ENCODE measurements around the gene CCDC152. TPM values are rescaled to one million over a fixed set of nuclear protein-coding genes. Genes with fewer than 3 reads are reported as not detected.
"Not testable (repeated sequence)": the region's sequence is repeated elsewhere in the genome, so short reads cannot be mapped to it uniquely, and the experiment has no call there.

CCDC152 gene
- total RNA-seq, 1 donor from 2014 or later, result not detected

DNA sequence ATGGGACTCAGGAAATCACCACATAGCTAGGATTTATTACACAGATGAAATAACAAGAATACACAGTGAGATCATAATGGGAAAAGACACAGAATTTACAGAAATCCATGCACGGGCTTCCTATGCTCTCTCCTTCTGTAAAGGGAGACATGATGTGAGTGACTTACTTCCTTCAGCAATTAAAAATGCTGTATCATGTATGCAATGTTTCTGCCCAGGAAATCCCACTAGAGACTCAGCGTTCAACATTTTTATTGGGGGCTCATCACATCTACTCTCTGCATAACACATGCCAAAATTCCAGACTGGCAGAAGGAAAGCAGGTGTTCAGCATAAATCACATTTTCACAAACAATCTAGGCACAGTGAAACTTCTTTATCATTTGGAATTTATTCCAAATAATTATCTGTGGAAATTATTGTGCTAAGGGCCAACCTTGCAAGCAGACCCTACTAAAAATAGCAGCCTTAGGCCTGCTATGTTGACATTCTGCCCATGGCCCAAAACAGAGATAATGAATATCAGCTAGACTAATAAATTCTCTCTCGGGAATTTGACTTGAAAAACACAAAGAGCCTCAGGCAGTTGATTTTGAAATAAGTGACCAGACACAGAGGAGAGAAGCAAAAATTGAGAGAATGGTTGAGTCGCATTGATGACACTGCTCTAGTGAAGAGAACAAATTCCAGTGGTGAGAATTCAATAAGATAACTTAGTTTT, 86.5 kb downstream of the CCDC152 start:
- peaks cover 5% of the 10 kb centered on the region for H3K27me3 Mint-ChIP-seq (ENCODE audit: low read depth)
- H3K4me3 Mint-ChIP-seq (ENCODE audit: unreplicated experiment), result no peak overlapping the region
- no peaks in the 10 kb centered on the region for H3K9me3 Mint-ChIP-seq (ENCODE audit: low read depth)
- no peak overlapping the region for H3K27ac Mint-ChIP-seq (ENCODE audit: unreplicated experiment)
- no peak for DNase-seq (ENCODE audit: low spot score)
- no peaks in the 10 kb centered on the region for H3K36me3 Mint-ChIP-seq (ENCODE audit: low read depth)
- peaks cover 24% of the 10 kb centered on the region for H3K4me1 Mint-ChIP-seq (ENCODE audit: low read depth)
- TF ChIP-seq CTCF (IDR thresholded peaks at IDR 0.05), result no peak

DNA sequence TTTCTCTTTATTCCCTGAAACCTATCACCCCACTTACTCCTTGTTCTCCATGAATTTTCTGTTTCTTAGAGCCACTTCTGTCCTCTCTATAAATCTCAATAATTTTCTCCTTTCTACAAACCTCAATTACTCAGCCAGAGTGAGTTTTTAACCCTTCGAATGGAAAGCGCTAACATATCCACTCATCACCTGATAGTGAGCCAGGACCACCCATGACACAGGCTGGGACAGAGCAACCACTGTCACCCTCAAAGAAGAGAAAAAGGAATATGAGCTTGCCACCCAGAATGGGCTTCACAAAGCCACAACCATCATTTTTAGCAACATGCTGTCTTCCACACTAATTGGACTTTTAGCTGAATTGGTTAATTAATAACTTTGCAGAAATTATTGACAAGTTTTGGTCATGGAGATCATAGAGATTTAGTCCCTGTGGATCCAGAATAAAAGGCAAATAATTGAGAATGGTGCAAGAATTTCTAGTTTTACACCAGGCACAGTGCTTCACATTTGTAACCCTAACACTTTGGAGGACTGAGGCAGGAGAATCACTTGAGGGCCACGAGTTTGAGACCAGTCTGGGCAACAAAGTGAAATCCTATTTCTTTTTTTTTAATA, 87.2 kb downstream of the CCDC152 start:
- no peak for DNase-seq (ENCODE audit: low spot score)
- H3K36me3 Mint-ChIP-seq (ENCODE audit: low read depth), result no peaks in the 10 kb centered on the region
- no peak for TF ChIP-seq CTCF (IDR thresholded peaks at IDR 0.05)
- no peak overlapping the region for H3K4me3 Mint-ChIP-seq (ENCODE audit: unreplicated experiment)
- H3K27me3 Mint-ChIP-seq (ENCODE audit: low read depth), result peaks cover 5% of the 10 kb centered on the region
- H3K9me3 Mint-ChIP-seq (ENCODE audit: low read depth), result no peaks in the 10 kb centered on the region
- H3K27ac Mint-ChIP-seq (ENCODE audit: unreplicated experiment), result no peak overlapping the region
- H3K4me1 Mint-ChIP-seq (ENCODE audit: low read depth), result peaks cover 24% of the 10 kb centered on the region

DNA sequence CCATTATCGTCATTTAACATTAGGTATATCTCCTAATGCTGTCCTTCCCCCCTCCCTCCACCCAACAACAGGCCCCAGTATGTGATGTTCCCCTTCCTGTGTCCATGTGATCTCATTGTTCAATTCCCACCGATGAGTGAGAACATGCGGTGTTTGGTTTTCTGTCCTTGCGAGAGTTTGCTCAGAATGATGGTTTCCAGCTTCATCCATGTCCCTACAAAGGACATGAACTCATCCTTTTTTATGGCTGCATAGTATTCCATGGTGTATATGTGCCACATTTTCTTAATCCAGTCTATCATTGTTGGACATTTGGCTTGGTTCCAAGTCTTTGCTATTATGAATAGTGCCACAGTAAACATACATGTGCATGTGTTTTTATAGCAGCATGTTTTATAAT, 87.8 kb downstream of the CCDC152 start:
- not testable (repeated sequence) for H3K4me3 Mint-ChIP-seq (ENCODE audit: unreplicated experiment); H3K36me3 Mint-ChIP-seq (ENCODE audit: low read depth); H3K27ac Mint-ChIP-seq (ENCODE audit: unreplicated experiment); H3K9me3 Mint-ChIP-seq (ENCODE audit: low read depth); H3K27me3 Mint-ChIP-seq (ENCODE audit: low read depth); DNase-seq (ENCODE audit: low spot score)
- peaks cover 20% of the 10 kb centered on the region for H3K4me1 Mint-ChIP-seq (ENCODE audit: low read depth)

DNA sequence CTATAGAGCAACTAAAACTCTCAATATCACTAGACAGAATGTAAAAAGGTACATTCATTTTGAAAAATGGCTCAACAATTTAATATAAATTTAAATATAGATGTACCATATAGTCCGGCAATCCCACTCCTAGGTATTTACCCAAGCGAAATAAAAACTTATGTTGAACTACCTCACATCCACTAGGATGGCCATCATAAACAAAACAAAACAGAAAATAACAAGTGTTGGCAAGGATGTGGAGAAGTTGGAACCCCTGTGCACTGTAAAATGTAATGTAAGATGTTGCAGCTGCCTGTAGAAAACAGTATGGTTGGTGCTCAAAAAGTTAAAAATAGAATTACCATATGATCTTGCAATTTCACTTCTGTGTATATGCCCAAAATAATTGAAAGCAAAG, 91.9 kb downstream of the CCDC152 start:
- H3K4me3 Mint-ChIP-seq (ENCODE audit: unreplicated experiment), result no peak overlapping the region
- H3K27ac Mint-ChIP-seq (ENCODE audit: unreplicated experiment), result no peak overlapping the region
- H3K4me1 Mint-ChIP-seq (ENCODE audit: low read depth), result no peaks in the 10 kb centered on the region
- no peak for DNase-seq (ENCODE audit: low spot score)
- H3K27me3 Mint-ChIP-seq (ENCODE audit: low read depth), result peaks cover 16% of the 10 kb centered on the region
- no peaks in the 10 kb centered on the region for H3K36me3 Mint-ChIP-seq (ENCODE audit: low read depth)
- no peak for TF ChIP-seq CTCF (IDR thresholded peaks at IDR 0.05)
- H3K9me3 Mint-ChIP-seq (ENCODE audit: low read depth), result no peaks in the 10 kb centered on the region

- no peak for TF ChIP-seq CTCF (IDR thresholded peaks at IDR 0.05)
- Mint-ChIP-seq H3K4me3 (ENCODE audit: unreplicated experiment) (no peak overlapping the region), H3K9me3 (ENCODE audit: low read depth) (no peaks in the 10 kb centered on the region), H3K27me3 (ENCODE audit: low read depth) (peaks cover 24% of the 10 kb centered on the region), H3K36me3 (ENCODE audit: low read depth) (no peaks in the 10 kb centered on the region), H3K27ac (ENCODE audit: unreplicated experiment) (no peak overlapping the region), H3K4me1 (ENCODE audit: low read depth) (no peaks in the 10 kb centered on the region)
- no peak for DNase-seq (ENCODE audit: low spot score)
These were observed 94.9 kb downstream of the CCDC152 start for GRCh38 chr5:42851481-42851880.

Other genes with a start within 250 kb of the CCDC152 start
- 0.20 to 18.9 TPM (median 0.33 TPM) in 3 replicates for gene SELENOP, start 55.1 kb downstream of the CCDC152 start, total RNA-seq